Measurements from ENCODE around the gene PADI3.

GRCh38 chr1:17264470-17264869 is 15.6 kb downstream of the PADI3 start:
- TF ChIP-seq, protein P1, sequence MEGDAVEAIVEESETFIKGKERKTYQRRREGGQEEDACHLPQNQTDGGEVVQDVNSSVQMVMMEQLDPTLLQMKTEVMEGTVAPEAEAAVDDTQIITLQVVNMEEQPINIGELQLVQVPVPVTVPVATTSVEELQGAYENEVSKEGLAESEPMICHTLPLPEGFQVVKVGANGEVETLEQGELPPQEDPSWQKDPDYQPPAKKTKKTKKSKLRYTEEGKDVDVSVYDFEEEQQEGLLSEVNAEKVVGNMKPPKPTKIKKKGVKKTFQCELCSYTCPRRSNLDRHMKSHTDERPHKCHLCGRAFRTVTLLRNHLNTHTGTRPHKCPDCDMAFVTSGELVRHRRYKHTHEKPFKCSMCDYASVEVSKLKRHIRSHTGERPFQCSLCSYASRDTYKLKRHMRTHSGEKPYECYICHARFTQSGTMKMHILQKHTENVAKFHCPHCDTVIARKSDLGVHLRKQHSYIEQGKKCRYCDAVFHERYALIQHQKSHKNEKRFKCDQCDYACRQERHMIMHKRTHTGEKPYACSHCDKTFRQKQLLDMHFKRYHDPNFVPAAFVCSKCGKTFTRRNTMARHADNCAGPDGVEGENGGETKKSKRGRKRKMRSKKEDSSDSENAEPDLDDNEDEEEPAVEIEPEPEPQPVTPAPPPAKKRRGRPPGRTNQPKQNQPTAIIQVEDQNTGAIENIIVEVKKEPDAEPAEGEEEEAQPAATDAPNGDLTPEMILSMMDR (conservative IDR thresholded peaks at IDR 0.05; ENCODE audit: low read depth in 2 of 2), result no peak
- no peak for TF ChIP-seq EZH2 (IDR thresholded peaks at IDR 0.05; ENCODE audit: low read depth, unreplicated experiment)

All from GM23338 (cell line).